Fibroblast of gingiva (primary cell): ENCODE measurements around the gene RHOF.
"Not testable (repeated sequence)": the region's sequence is repeated elsewhere in the genome, so short reads cannot be mapped to it uniquely, and the experiment has no call there.

ENCODE experiments used
- DNase-seq: peaks from one replicate; pipeline ENCODE4 v3.0.0-alpha.2; 2011; ENCODE audit warnings: low read depth

The RHOF gene

DNA sequence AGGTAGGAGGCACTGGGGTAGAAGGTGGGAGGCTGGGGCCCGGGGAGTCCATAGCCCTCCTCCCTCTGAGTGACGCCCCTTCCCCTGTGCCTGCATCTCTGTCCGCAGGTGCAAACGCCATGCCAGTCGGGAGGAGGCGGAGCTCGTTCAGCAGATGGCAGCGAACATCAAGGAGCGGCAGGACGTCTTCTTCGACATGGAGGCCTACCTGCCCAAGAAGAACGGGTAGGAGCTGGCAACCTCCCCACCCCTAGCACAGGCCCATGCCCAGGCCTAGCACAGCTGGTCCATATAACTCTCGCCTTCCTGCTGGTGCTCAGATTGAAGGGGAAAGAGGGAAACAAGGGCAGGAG lies 45.3 kb downstream of the RHOF start:
- DNase-seq = no peak

GRCh38 chr12:121745545-121745944 lies 47.9 kb downstream of the RHOF start:
- not testable (repeated sequence) for DNase-seq

- DNase-seq = no peak
These were observed 51.7 kb downstream of the RHOF start for GRCh38 chr12:121741743-121742142.

- no peak for DNase-seq
These were observed 52.6 kb downstream of the RHOF start for GRCh38 chr12:121740847-121741246.

- no peak for DNase-seq
These were observed 55.1 kb downstream of the RHOF start for GRCh38 chr12:121738340-121738858.

DNA sequence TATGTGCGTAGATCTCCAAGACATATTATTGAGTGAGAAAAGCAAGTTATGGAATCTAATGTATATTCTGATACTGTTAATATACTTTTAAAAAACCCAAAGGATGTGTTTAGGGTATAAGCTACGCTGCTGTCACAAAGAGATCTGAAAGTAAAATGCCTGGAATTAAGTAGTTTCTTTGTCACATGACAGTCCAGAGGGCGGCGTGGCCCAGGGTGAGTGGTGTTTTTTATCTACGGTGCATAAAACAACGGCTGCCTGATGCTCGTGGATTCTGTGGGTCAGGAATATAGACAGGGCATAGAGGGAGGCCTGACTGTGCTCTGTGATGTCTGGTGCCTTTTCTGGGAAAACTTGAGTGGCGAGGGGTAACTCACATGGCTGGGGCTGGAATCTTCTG lies 59.6 kb downstream of the RHOF start:
- DNase-seq = no peak

DNA sequence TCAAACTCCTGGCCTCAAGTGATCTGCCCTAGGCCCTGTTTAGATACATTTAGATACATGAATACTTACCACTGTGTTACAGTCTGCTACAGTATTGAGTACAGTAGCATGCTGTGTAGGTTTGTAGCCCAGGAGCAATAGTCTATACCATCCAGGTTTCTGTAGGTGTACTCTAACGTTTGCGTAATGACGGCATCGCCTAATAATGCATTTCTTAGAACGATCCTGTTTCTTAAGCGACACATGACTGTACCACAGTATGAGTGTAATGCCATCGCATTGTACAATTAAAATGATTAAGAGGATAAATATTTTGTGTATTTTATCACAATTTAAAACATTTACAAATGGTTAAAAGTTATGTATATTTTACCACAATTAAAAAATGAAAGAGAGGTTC lies 62.0 kb downstream of the RHOF start:
- no peak for DNase-seq

- DNase-seq = no peak
These were observed 64.5 kb downstream of the RHOF start for GRCh38 chr12:121729021-121729420.
